Fibroblast of pulmonary artery (primary cell): ENCODE measurements around the gene FAM185A.
A peak's percentile ranks its signal among the peaks of the same experiment; 100 is the strongest.

Experiments used
- DNase-seq: peaks from one replicate; pipeline ENCODE4 v3.0.0-alpha.2; 2010; ENCODE audit warnings: low read depth
- H3K4me3 ChIP-seq: replicated peaks from 2 replicates; pipeline ENCODE4 v1.5.1; 2011; ENCODE audit warnings: low read depth, mild to moderate bottlenecking, control low read depth, low read length, moderate library complexity
- TF ChIP-seq, protein P1 (sequence below): IDR thresholded peaks from 2 replicates; pipeline ENCODE4 v1.5.1; 2011; ENCODE audit warnings: mild to moderate bottlenecking, control low read depth, low read length, inconsistent platforms; ENCODE audit errors: missing control alignments

Gene FAM185A

DNA sequence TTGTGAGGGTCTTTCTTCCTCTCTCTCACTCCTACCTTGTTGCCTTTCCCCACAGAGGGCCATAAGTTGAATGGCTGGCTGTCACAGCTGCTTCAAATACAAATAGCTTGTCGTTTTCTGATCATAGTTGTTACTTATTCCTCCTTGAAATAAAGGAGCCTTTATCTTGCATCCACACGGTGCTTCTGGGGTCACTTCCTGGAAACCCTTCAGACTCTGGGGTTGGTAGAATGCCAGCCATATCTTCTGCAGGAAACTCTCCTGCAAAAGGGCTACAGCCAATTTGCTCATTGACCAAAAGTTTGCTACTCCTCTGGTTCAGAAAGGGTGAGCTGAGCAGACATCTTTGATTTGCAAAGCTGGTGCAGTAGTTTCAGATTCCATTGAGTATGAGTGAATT lies 70.4 kb downstream of the FAM185A start:
- peak; percentile 24 for DNase-seq
- H3K4me3 ChIP-seq: no peak overlapping the region
- TF ChIP-seq, protein P1, sequence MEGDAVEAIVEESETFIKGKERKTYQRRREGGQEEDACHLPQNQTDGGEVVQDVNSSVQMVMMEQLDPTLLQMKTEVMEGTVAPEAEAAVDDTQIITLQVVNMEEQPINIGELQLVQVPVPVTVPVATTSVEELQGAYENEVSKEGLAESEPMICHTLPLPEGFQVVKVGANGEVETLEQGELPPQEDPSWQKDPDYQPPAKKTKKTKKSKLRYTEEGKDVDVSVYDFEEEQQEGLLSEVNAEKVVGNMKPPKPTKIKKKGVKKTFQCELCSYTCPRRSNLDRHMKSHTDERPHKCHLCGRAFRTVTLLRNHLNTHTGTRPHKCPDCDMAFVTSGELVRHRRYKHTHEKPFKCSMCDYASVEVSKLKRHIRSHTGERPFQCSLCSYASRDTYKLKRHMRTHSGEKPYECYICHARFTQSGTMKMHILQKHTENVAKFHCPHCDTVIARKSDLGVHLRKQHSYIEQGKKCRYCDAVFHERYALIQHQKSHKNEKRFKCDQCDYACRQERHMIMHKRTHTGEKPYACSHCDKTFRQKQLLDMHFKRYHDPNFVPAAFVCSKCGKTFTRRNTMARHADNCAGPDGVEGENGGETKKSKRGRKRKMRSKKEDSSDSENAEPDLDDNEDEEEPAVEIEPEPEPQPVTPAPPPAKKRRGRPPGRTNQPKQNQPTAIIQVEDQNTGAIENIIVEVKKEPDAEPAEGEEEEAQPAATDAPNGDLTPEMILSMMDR: no peak

DNA sequence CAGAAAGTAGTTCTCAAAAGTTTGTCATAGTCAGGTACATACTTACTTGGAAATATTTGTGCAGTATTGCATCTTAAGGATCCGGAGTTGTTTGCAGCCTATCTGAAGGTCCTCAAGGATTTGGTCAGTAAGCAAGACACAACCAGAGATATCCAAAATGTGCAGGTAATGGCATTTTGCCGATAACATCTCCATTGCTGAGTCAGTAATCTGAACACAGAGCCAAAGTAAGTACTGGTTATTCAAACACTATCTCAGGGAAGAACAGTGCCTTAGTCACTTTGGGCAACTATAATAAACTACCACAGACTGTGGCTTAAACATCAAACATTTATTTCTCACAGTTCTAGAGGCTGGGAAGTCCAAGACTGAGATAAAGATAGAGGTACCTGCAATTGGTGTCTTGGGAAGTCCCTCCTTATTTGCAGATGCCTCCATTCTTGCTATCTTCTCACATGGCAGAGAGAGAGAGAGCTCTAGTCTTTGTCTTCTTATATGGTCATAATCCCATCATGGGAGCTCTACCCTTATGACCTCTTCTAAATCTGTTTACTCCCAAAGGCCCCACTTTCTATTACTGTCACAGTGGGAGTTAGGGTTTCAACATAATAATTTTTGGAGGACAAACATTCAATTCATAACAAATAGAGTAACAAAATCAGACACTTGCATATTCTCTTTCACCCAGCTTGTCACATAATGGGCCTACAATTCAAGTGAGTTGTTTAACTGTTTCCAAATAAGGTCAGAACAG lies 73.4 kb downstream of the FAM185A start:
- TF ChIP-seq, protein P1: no peak
- no peak for DNase-seq
- H3K4me3 ChIP-seq: no peak overlapping the region

DNA sequence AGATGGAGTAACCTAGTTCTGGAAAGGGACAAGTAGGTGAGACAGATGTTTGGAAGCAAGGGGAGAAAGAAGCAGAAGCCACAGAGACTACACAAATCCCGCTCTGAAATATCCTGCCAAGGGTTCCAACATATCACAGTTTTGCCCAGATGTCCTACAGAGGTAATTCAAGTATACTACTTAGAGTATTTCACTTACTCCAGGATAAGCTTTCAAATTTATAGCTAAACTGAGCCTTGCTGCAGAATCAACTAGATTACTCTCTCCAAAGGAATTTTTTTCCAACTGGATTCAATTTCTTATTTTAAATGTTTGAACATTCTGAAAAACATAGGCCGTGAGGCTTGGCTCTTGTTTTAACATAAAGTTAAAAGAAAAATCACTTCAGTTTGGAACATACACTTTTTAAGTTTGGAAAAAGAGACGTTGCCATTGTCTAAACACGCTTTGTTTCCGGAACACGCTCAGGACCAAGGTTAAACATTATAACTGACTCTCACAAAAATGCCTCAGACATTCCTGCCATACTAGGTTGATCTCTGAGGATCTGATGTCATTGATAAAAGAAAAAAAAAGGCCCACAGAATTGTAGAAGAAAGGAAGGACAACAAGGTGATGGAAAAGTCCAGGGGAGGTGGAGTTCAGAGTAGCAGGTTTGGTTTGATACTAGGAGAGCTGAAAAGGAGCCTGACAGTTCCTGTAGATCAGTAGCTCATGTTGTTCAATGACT lies 74.8 kb downstream of the FAM185A start:
- TF ChIP-seq, protein P1: no peak
- no peak for DNase-seq
- H3K4me3 ChIP-seq: no peak overlapping the region

DNA sequence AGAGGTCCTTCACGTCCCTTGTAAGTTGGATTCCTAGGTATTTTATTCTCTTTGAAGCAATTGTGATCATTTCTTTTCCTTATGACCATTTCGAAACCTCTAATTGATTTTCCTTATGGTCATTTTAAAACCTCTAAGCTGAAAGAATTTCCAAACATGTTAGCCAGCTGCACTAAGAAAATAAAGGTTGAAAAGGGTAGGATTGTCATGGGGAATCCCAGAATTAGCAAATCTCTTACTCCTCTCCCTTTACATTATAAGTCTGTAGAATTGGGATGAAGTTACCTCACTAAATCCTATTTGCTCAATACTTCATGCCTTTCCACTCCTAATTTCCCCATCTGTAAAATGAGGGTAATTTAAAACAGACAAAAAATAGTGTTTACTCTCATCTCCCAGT lies 79.5 kb downstream of the FAM185A start:
- H3K4me3 ChIP-seq: no peak overlapping the region
- TF ChIP-seq, protein P1: no peak
- peak; percentile 37 for DNase-seq

DNA sequence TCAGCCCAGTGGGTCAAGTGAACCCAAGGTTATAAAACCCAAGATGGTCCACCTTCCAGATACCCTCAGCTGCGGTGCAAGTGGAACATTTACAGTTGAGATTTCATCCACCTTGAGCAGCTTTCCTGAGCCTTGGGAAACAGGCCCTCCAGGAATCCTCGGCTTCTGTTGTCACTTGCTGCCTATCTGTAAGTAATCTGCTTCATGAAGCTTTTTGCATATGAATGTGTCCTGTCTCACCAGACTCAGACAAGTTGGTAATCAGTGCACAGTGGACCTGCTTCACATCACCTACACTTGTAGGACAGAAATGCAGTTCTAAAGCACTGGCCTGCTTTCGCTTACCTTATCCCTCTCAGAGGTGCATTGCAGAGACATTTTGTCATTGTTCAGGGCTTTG lies 80.3 kb downstream of the FAM185A start:
- H3K4me3 ChIP-seq: no peak overlapping the region
- TF ChIP-seq, protein P1: no peak
- no peak for DNase-seq

DNA sequence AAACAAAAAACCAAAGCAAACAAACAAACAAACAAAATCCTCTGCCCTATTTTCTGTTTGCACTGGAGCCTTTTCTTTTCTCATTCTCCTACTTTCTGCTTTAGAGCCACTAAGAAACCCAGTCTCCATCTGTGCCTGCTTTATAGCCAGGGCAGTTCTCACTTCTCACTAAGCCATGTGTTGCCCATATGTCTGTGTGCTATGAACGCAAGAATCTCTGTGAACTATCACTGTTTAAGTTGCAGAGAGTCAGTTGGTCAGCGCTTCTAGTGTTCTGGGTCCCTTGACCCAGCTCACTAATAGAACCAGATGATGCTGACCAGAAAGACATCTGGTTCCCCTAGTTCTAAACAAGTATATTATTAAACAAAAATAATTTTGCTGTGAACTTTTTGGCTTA lies 81.4 kb downstream of the FAM185A start:
- TF ChIP-seq, protein P1: no peak
- no peak overlapping the region for H3K4me3 ChIP-seq
- no peak for DNase-seq

DNA sequence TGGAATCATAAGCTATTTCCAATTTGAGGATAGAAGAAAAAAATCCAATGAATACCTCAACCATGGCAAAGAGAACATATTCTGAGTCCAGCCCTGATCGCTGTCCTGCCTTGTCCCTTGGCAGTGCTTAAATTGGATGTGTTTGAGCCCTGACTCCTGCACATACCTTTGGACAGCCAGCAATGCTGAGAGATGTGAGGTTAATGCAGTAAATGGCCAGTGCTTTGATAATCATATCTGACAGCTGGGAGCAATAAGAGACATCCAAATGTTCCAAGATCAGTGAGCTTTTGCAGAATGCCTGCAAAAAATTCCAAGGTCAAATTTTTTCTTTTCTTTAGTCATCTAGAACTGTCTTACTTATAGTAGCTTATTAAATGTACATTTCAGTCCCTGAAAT lies 83.9 kb downstream of the FAM185A start:
- TF ChIP-seq, protein P1: no peak
- DNase-seq: no peak
- no peak overlapping the region for H3K4me3 ChIP-seq
